ENCODE data around the gene TRIP6. TPM values are rescaled to one million over a fixed set of nuclear protein-coding genes. Genes with fewer than 3 reads are reported as not detected.

The TRIP6 gene
- total RNA-seq, 3 donors from 2014 or later (not counting 1 experiment from before 2014, with no cell fraction given) = 1.1 to 3.5 (median 1.5) TPM

- H3K9me3 Mint-ChIP-seq = no peaks in the 10 kb centered on the region
- 96% methylated on average over 18 of the region's 18 CpGs for WGBS (ENCODE audit: insufficient coverage)
- H3K4me3 ChIP-seq (ENCODE audit: low read length) = no peak overlapping the region
- no peaks in the 10 kb centered on the region for H3K36me3 Mint-ChIP-seq
- no peak overlapping the region for H3K27ac Mint-ChIP-seq
- H3K27me3 Mint-ChIP-seq (ENCODE audit: low read depth in 2 of 2) = peaks cover 0 to 3% of the 10 kb centered on the region in 2 donors
- H3K4me1 Mint-ChIP-seq = peaks cover 5 to 14% of the 10 kb centered on the region in 2 donors
- DNase-seq (no peak), ATAC-seq (no peak)
- H3K27me3 ChIP-seq (ENCODE audit: control insufficient read depth, insufficient read depth, low read length) = no peaks in the 10 kb centered on the region
- H3K4me3 Mint-ChIP-seq = no peak overlapping the region
- no peak overlapping the region for H3K27ac ChIP-seq (ENCODE audit: low read length)
- TF ChIP-seq CTCF (IDR thresholded peaks at IDR 0.05) = no peak
- no peaks in the 10 kb centered on the region for H3K9me3 ChIP-seq (ENCODE audit: control insufficient read depth, insufficient read depth, low read length)
- no peaks in the 10 kb centered on the region for H3K36me3 ChIP-seq (ENCODE audit: control insufficient read depth, insufficient read depth, low read length)
- intact Hi-C loops (cut with micrococcal nuclease) = no loop called here
- peaks cover 15% of the 10 kb centered on the region for H3K4me1 ChIP-seq (ENCODE audit: control insufficient read depth, insufficient read depth, low read length)
These were observed 27.8 kb upstream of the TRIP6 start for GRCh38 chr7:100839361-100839760.

- Histone ChIP-seq H3K36me3 (ENCODE audit: control insufficient read depth, insufficient read depth, low read length) (no peaks in the 10 kb centered on the region), H3K27ac (ENCODE audit: low read length) (no peak overlapping the region), H3K9me3 (ENCODE audit: control insufficient read depth, insufficient read depth, low read length) (no peaks in the 10 kb centered on the region), H3K27me3 (ENCODE audit: control insufficient read depth, insufficient read depth, low read length) (no peaks in the 10 kb centered on the region), H3K4me3 (ENCODE audit: low read length) (no peak overlapping the region), H3K4me1 (ENCODE audit: control insufficient read depth, insufficient read depth, low read length) (peaks cover 15% of the 10 kb centered on the region)
- TF ChIP-seq CTCF (IDR thresholded peaks at IDR 0.05) = no peak
- intact Hi-C loops (cut with micrococcal nuclease) = no loop called here
- DNase-seq (no peak), ATAC-seq (no peak)
- H3K27me3 Mint-ChIP-seq (ENCODE audit: low read depth in 2 of 2) = peaks cover 0 to 2% of the 10 kb centered on the region in 2 donors
- no peaks in the 10 kb centered on the region for H3K36me3 Mint-ChIP-seq
- WGBS (ENCODE audit: insufficient coverage) = 97% methylated on average over 6 of the region's 8 CpGs
- H3K4me3 Mint-ChIP-seq = no peak overlapping the region
- H3K27ac Mint-ChIP-seq = no peak overlapping the region
- H3K4me1 Mint-ChIP-seq = peaks cover 5 to 14% of the 10 kb centered on the region in 2 donors
- no peaks in the 10 kb centered on the region for H3K9me3 Mint-ChIP-seq
These were observed 26.6 kb upstream of the TRIP6 start for GRCh38 chr7:100840470-100841100.

DNA sequence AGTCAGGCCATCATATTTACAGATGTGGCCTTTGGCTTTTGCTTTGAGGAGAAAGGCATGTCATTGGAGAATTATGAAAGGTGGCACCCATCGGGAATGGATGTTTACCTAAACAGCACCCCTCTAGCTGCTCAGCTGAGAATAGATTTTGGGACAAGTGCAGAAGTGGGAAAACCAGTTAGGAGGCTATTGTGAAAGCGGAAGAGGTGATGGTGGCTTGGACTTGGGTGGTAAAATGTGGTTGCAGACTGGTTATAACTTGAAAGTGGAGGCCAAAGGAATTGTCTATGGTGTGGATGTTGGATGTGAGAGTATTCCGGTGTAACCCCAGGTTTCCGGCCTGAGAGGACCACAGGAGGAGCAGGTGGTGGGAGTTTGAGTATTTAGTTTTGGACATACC, 19.8 kb upstream of the TRIP6 start:
- Histone ChIP-seq H3K27me3 (ENCODE audit: control insufficient read depth, insufficient read depth, low read length) (no peaks in the 10 kb centered on the region), H3K36me3 (ENCODE audit: control insufficient read depth, insufficient read depth, low read length) (no peaks in the 10 kb centered on the region), H3K9me3 (ENCODE audit: control insufficient read depth, insufficient read depth, low read length) (no peaks in the 10 kb centered on the region), H3K27ac (ENCODE audit: low read length) (no peak overlapping the region), H3K4me1 (ENCODE audit: control insufficient read depth, insufficient read depth, low read length) (peaks cover 11% of the 10 kb centered on the region), H3K4me3 (ENCODE audit: low read length) (no peak overlapping the region)
- intact Hi-C loops (cut with micrococcal nuclease) = no loop called here
- Mint-ChIP-seq H3K9me3 (no peaks in the 10 kb centered on the region), H3K27me3 (ENCODE audit: low read depth in 2 of 2) (peaks cover 0 to 4% of the 10 kb centered on the region in 2 donors), H3K4me3 (no peak overlapping the region), H3K36me3 (no peaks in the 10 kb centered on the region), H3K27ac (no peak overlapping the region), H3K4me1 (peaks cover 7 to 8% of the 10 kb centered on the region in 2 donors)
- no peak for DNase-seq
- no peak for TF ChIP-seq CTCF (IDR thresholded peaks at IDR 0.05)
- 94% methylated on average over 4 of the region's 4 CpGs for WGBS (ENCODE audit: insufficient coverage)
- no peak for ATAC-seq
